Nephron progenitor cell (in vitro differentiated cells): Measurements from ENCODE around the gene BEST1.

Experiments used
- DNase-seq: peaks from one replicate; pipeline ENCODE4 v3.0.0; 2021
- H3K27ac Mint-ChIP-seq: 2 replicates; pipeline ENCODE4 v1.8.0; 2021; ENCODE audit warnings: mild to moderate bottlenecking, moderate library complexity, mixed read lengths
- H3K27me3 Mint-ChIP-seq: 2 replicates; pipeline ENCODE4 v1.8.0; 2021; ENCODE audit warnings: mild to moderate bottlenecking, low read depth, mixed read lengths; ENCODE audit not compliant: poor library complexity
- H3K36me3 Mint-ChIP-seq: 2 replicates; pipeline ENCODE4 v1.8.0; 2021; ENCODE audit warnings: low read depth, mixed read lengths
- H3K4me1 Mint-ChIP-seq: 2 replicates; pipeline ENCODE4 v1.8.0; 2021; ENCODE audit warnings: mixed read lengths
- H3K4me3 Mint-ChIP-seq: 2 replicates; pipeline ENCODE4 v1.8.0; 2021; ENCODE audit warnings: mild to moderate bottlenecking, moderate library complexity, mixed read lengths
- H3K9me3 Mint-ChIP-seq: 2 replicates; pipeline ENCODE4 v1.8.0; 2021; ENCODE audit warnings: mild to moderate bottlenecking, moderate library complexity, mixed read lengths
- CTCF ChIP-seq: fragments of 200-600 bp; sonication (generic); IDR thresholded peaks from 2 replicates; pipeline ENCODE4 v1.5.0; 2021; ENCODE audit warnings: antibody characterized with exemption

The BEST1 gene

GRCh38 chr11:61922539-61922938 is 27.6 kb upstream of the BEST1 start:
- Mint-ChIP-seq H3K27me3 (peaks cover 25% of the 10 kb centered on the region), H3K4me1 (peaks cover 93% of the 10 kb centered on the region), H3K27ac (peak overlapping the region; percentile 96), H3K4me3 (peak overlapping the region; percentile 59), H3K36me3 (no peaks in the 10 kb centered on the region), H3K9me3 (peaks cover 8% of the 10 kb centered on the region)
- DNase-seq = peak; percentile 55
- no peak for TF ChIP-seq CTCF

- Mint-ChIP-seq H3K36me3 (no peaks in the 10 kb centered on the region), H3K4me3 (peak overlapping the region; percentile 59)
Observed at GRCh38 chr11:61923166-61924063, 26.7 kb upstream of the BEST1 start.

GRCh38 chr11:61924064-61924455 is 26.1 kb upstream of the BEST1 start:
- peaks cover 81% of the 10 kb centered on the region for H3K4me1 Mint-ChIP-seq
- DNase-seq = no peak

More at GRCh38 chr11:61923166-61924063, 26.7 kb upstream of the BEST1 start:
- H3K27ac Mint-ChIP-seq = peak overlapping the region; percentile 96
- peaks cover 17% of the 10 kb centered on the region for H3K9me3 Mint-ChIP-seq
- H3K27me3 Mint-ChIP-seq = peaks cover 16% of the 10 kb centered on the region
- peaks cover 88% of the 10 kb centered on the region for H3K4me1 Mint-ChIP-seq
- DNase-seq = peak; percentile 64
- TF ChIP-seq CTCF = no peak

GRCh38 chr11:61925736-61926135 is 24.4 kb upstream of the BEST1 start:
- no peak for TF ChIP-seq CTCF
- peak overlapping the region; percentile 96 for H3K27ac Mint-ChIP-seq
- peaks cover 7% of the 10 kb centered on the region for H3K27me3 Mint-ChIP-seq
- DNase-seq = no peak
- H3K36me3 Mint-ChIP-seq = no peaks in the 10 kb centered on the region
- H3K4me1 Mint-ChIP-seq = peaks cover 67% of the 10 kb centered on the region
- H3K4me3 Mint-ChIP-seq = no peak overlapping the region
- peaks cover 20% of the 10 kb centered on the region for H3K9me3 Mint-ChIP-seq

More at GRCh38 chr11:61924064-61924455, 26.1 kb upstream of the BEST1 start:
- Mint-ChIP-seq H3K4me3 (peak overlapping the region; percentile 29), H3K27me3 (peaks cover 9% of the 10 kb centered on the region), H3K9me3 (peaks cover 20% of the 10 kb centered on the region), H3K36me3 (no peaks in the 10 kb centered on the region), H3K27ac (peak overlapping the region; percentile 96)
- TF ChIP-seq CTCF = no peak

- H3K36me3 Mint-ChIP-seq = no peaks in the 10 kb centered on the region
- peaks cover 20% of the 10 kb centered on the region for H3K9me3 Mint-ChIP-seq
- TF ChIP-seq CTCF = no peak
- H3K27me3 Mint-ChIP-seq = peaks cover 7% of the 10 kb centered on the region
- H3K27ac Mint-ChIP-seq = no peak overlapping the region
- H3K4me1 Mint-ChIP-seq = peaks cover 70% of the 10 kb centered on the region
- no peak overlapping the region for H3K4me3 Mint-ChIP-seq
- DNase-seq = no peak
Observed at GRCh38 chr11:61926235-61926634, 23.9 kb upstream of the BEST1 start.
